OCI-M2 (cell line): ENCODE measurements around the gene CST9L.

Source experiments
- DNase-seq: peaks from one replicate; lab custom pipeline; 2025; ENCODE audit not compliant: unreplicated experiment; lab: John Stamatoyannopoulos, UW

The CST9L gene

GRCh38 chr20:23568320-23568970 lies at the start of gene CST9L:
TSS of gene CST9L (minus strand) at chr20:23568484. CDS start at chr20:23568450, 34 bp downstream.
- DNase-seq, result no peak

- DNase-seq, result no peak
These were observed 45.9 kb upstream of the CST9L start for GRCh38 chr20:23614163-23614562.

GRCh38 chr20:23613676-23614075 lies 45.4 kb upstream of the CST9L start:
- DNase-seq, result no peak

- no peak for DNase-seq
These were observed 44.1 kb upstream of the CST9L start for GRCh38 chr20:23612396-23612795.

- no peak for DNase-seq
These were observed 41.3 kb upstream of the CST9L start for GRCh38 chr20:23609486-23610109.

- no peak for DNase-seq
These were observed 40.1 kb upstream of the CST9L start for GRCh38 chr20:23608251-23608846.

GRCh38 chr20:23607497-23608245 lies 39.4 kb upstream of the CST9L start:
- no peak for DNase-seq

- no peak for DNase-seq
These were observed 38.4 kb upstream of the CST9L start for GRCh38 chr20:23606652-23607049.

- no peak for DNase-seq
These were observed 37.8 kb upstream of the CST9L start, which contains the start of gene CST9 for GRCh38 chr20:23605867-23606651. TSS of gene CST9 (minus strand) at chr20:23605917. CDS start at chr20:23605864, 53 bp downstream.

- DNase-seq, result no peak
These were observed 36.0 kb upstream of the CST9L start for GRCh38 chr20:23604306-23604705.

- no peak for DNase-seq
These were observed 35.0 kb upstream of the CST9L start for GRCh38 chr20:23603321-23603720.

- no peak for DNase-seq
These were observed 34.4 kb upstream of the CST9L start for GRCh38 chr20:23602699-23603098.

GRCh38 chr20:23602241-23602640 lies 34.0 kb upstream of the CST9L start:
- DNase-seq, result no peak

- DNase-seq, result no peak
These were observed 33.4 kb upstream of the CST9L start for GRCh38 chr20:23601715-23602114.

GRCh38 chr20:23598481-23598880 lies 30.2 kb upstream of the CST9L start:
- DNase-seq, result no peak

- DNase-seq, result no peak
These were observed 28.4 kb upstream of the CST9L start for GRCh38 chr20:23596579-23597250.

- no peak for DNase-seq
These were observed 27.7 kb upstream of the CST9L start for GRCh38 chr20:23595941-23596340.

- DNase-seq, result no peak
These were observed 20.4 kb upstream of the CST9L start for GRCh38 chr20:23588434-23589403.

GRCh38 chr20:23587631-23588030 lies 19.3 kb upstream of the CST9L start:
- DNase-seq, result no peak
